Trophoblast cell (in vitro differentiated cells and primary cell): Measurements from ENCODE around the gene ILF3.

Experiments
- DNase-seq, 2 donors: peaks; one replicate each; pipeline ENCODE4 v3.0.0-alpha.2; 2016
- H2AFZ ChIP-seq: 2 replicates; pipeline ENCODE4 v1.6.1; 2013; ENCODE audit warnings: low read length, moderate library complexity, mild to moderate bottlenecking; ENCODE audit not compliant: insufficient read depth, poor library complexity
- H2AK5ac ChIP-seq: 2 replicates; pipeline ENCODE4 v1.6.1; 2013; ENCODE audit warnings: mild to moderate bottlenecking, low read length
- H2BK120ac ChIP-seq: 2 replicates; pipeline ENCODE4 v1.6.1; 2013; ENCODE audit warnings: low read length, mild to moderate bottlenecking, moderate library complexity; ENCODE audit not compliant: insufficient read depth, poor library complexity
- H2BK12ac ChIP-seq: 2 replicates; pipeline ENCODE4 v1.6.1; 2013; ENCODE audit warnings: mild to moderate bottlenecking, low read length, moderate library complexity
- H2BK5ac ChIP-seq: 2 replicates; pipeline ENCODE4 v1.6.1; 2013; ENCODE audit warnings: low read length, low read depth, moderate library complexity, mild to moderate bottlenecking; ENCODE audit not compliant: poor library complexity
- H3K14ac ChIP-seq: 2 replicates; pipeline ENCODE4 v1.6.1; 2013; ENCODE audit warnings: mild to moderate bottlenecking, low read length
- H3K18ac ChIP-seq: 2 replicates; pipeline ENCODE4 v1.6.1; 2013; ENCODE audit warnings: mild to moderate bottlenecking, low read length
- H3K23ac ChIP-seq: 2 replicates; pipeline ENCODE4 v1.6.1; 2013; ENCODE audit warnings: low read length
- H3K27ac ChIP-seq: 2 replicates; pipeline ENCODE4 v1.5.1; 2013; ENCODE audit warnings: low read depth, mild to moderate bottlenecking, inconsistent platforms, low read length, moderate library complexity
- H3K27me3 ChIP-seq: 2 replicates; pipeline ENCODE4 v1.6.1; 2013; ENCODE audit warnings: inconsistent platforms, mild to moderate bottlenecking, low read length, moderate library complexity; ENCODE audit not compliant: insufficient read depth
- H3K36me3 ChIP-seq, 2 experiments: 1 replicate in 1 of 2; 2 replicates in 1 of 2; pipeline ENCODE4 v1.6.1; 2013; ENCODE audit warnings: low read length in 2 of 2, mild to moderate bottlenecking in 2 of 2, moderate library complexity in 1 of 2; ENCODE audit not compliant: insufficient read depth in 2 of 2, control insufficient read depth in 1 of 2
- H3K4ac ChIP-seq: 2 replicates; pipeline ENCODE4 v1.6.1; 2013; ENCODE audit warnings: low read depth, mild to moderate bottlenecking, low read length, moderate library complexity
- H3K4me1 ChIP-seq, 2 experiments: 1 replicate in 1 of 2; 2 replicates in 1 of 2; pipeline ENCODE4 v1.6.1; 2013; ENCODE audit warnings: low read length in 2 of 2, mild to moderate bottlenecking in 2 of 2, moderate library complexity in 1 of 2; ENCODE audit not compliant: insufficient read depth in 2 of 2, control insufficient read depth in 1 of 2
- H3K4me2 ChIP-seq: 2 replicates; pipeline ENCODE4 v1.6.1; 2013; ENCODE audit warnings: inconsistent platforms, mild to moderate bottlenecking, low read length, moderate library complexity
- H3K4me3 ChIP-seq: 2 replicates; pipeline ENCODE4 v1.5.1; 2013; ENCODE audit warnings: mild to moderate bottlenecking, low read depth, low read length, inconsistent platforms
- H3K79me1 ChIP-seq: one replicate; pipeline ENCODE4 v1.6.1; 2013; ENCODE audit warnings: low read length
- H3K79me2 ChIP-seq: 2 replicates; pipeline ENCODE4 v1.6.1; 2013; ENCODE audit warnings: low read length, mild to moderate bottlenecking; ENCODE audit not compliant: control insufficient read depth, insufficient read depth, poor library complexity
- H3K9ac ChIP-seq: 2 replicates; pipeline ENCODE4 v1.6.1; 2013; ENCODE audit warnings: mild to moderate bottlenecking, low read length
- H3K9me3 ChIP-seq: 2 replicates; pipeline ENCODE4 v1.6.1; 2013; ENCODE audit warnings: low read depth, mild to moderate bottlenecking, control low read depth, inconsistent platforms, low read length; ENCODE audit not compliant: insufficient read depth
- H4K12ac ChIP-seq: 2 replicates; pipeline ENCODE4 v1.6.1; 2013; ENCODE audit warnings: low read depth, mild to moderate bottlenecking, low read length, moderate library complexity
- H4K8ac ChIP-seq: 2 replicates; pipeline ENCODE4 v1.6.1; 2013; ENCODE audit warnings: low read depth, mild to moderate bottlenecking, low read length, moderate library complexity
- H4K91ac ChIP-seq: one replicate; pipeline ENCODE4 v1.6.1; 2013; ENCODE audit warnings: low read depth, mild to moderate bottlenecking, low read length, moderate library complexity
- WGBS: extraction: QIAGEN DNeasy Blood & Tissue Kit; methylation state at CpG from one replicate; pipeline ENCODE4 v1.1.7; 2013; ENCODE audit warnings: missing lambda C conversion rate; ENCODE audit not compliant: insufficient read length, insufficient coverage; ENCODE audit errors: extremely low coverage; 5-methylcytosine and 5-hydroxymethylcytosine counted together

Gene ILF3

DNA sequence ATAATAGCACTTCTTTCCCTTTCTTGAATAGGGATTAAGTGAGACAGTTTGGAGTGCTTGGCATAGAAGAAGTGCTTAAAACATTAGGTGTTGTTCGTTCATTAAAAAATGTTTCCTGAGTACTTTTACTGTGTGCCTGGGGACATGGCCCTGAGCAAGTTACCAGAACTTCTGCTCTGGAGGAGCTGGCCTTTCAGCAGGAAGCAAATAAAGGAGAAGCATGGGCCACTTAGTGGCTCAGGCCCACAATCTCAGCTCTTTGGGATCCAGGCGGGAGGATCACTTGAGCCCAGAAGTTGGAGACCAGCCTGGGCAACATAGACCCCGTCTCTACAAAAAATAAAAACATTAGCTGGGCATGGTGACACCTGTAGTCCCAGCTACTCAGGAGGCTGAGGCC is 69.4 kb downstream of the ILF3 start:
- Histone ChIP-seq H4K8ac (no peak overlapping the region), H4K91ac (no peak overlapping the region), H3K4me3 (no peak overlapping the region), H3K14ac (no peak overlapping the region), H3K4ac (peak overlapping the region; percentile 10), H2AFZ (no peak overlapping the region), H3K27ac (no peak overlapping the region), H3K36me3 (peaks cover 10 to 13% of the 10 kb centered on the region in 2 experiments), H3K4me2 (no peak overlapping the region), H3K4me1 (peaks cover 6 to 19% of the 10 kb centered on the region in 2 experiments), H3K23ac (no peak overlapping the region), H3K27me3 (no peaks in the 10 kb centered on the region), H3K9me3 (peaks cover 2% of the 10 kb centered on the region), H3K79me1 (peaks cover 3% of the 10 kb centered on the region), H2AK5ac (no peak overlapping the region), H2BK12ac (no peak overlapping the region), H3K79me2 (peaks cover 38% of the 10 kb centered on the region), H3K18ac (no peak overlapping the region), H2BK5ac (no peak overlapping the region), H2BK120ac (no peak overlapping the region), H3K9ac (no peak overlapping the region), H4K12ac (no peak overlapping the region)
- no CpG with 5 or more reads among the region's 3 CpGs for WGBS
- peak in 1 of 2 donors; percentile 58 for DNase-seq

DNA sequence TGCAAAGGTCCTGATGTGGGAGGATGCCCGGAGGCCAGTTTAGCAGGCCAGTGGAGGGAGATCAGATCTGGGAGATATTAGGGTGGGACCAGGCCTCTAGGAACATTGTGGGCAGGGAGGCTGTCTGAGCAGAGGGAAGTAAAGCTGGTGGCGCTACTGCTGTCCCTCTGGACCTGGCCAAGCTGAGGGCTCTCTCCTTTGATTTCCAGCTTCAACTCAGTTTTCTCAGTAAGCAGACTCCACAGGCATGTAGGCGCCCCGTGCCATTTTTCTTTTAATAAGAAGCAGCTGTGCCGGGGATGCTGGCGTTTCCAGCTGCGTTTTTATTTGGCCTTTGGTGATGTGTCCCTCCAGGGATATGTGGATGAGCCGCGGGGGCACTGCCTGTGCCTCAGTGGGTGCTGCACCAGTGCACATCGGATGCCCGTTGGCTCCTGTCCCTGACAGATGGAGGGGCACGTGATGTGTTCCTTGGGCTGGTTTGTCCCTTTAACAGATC is 70.5 kb downstream of the ILF3 start:
- no peak overlapping the region for H3K9ac ChIP-seq
- H2AK5ac ChIP-seq: no peak overlapping the region
- no peak overlapping the region for H3K23ac ChIP-seq
- WGBS: no CpG with 5 or more reads among the region's 12 CpGs
- DNase-seq: peak; percentile 84 to 86
- peaks cover 10 to 17% of the 10 kb centered on the region in 2 experiments for H3K36me3 ChIP-seq
- H2BK120ac ChIP-seq: no peak overlapping the region
- peaks cover 6 to 10% of the 10 kb centered on the region in 2 experiments for H3K4me1 ChIP-seq
- H3K18ac ChIP-seq: no peak overlapping the region
- H3K4ac ChIP-seq: peak overlapping the region; percentile 34
- H3K79me2 ChIP-seq: peaks cover 33% of the 10 kb centered on the region
- H4K8ac ChIP-seq: no peak overlapping the region
- H3K4me3 ChIP-seq: no peak overlapping the region
- no peaks in the 10 kb centered on the region for H3K79me1 ChIP-seq
- no peak overlapping the region for H2AFZ ChIP-seq
- no peak overlapping the region for H4K12ac ChIP-seq
- H2BK5ac ChIP-seq: no peak overlapping the region
- H2BK12ac ChIP-seq: no peak overlapping the region
- no peak overlapping the region for H3K27ac ChIP-seq
- H3K4me2 ChIP-seq: no peak overlapping the region
- H3K14ac ChIP-seq: no peak overlapping the region
- H3K9me3 ChIP-seq: peaks cover 2% of the 10 kb centered on the region
- H4K91ac ChIP-seq: no peak overlapping the region
- H3K27me3 ChIP-seq: no peaks in the 10 kb centered on the region

DNA sequence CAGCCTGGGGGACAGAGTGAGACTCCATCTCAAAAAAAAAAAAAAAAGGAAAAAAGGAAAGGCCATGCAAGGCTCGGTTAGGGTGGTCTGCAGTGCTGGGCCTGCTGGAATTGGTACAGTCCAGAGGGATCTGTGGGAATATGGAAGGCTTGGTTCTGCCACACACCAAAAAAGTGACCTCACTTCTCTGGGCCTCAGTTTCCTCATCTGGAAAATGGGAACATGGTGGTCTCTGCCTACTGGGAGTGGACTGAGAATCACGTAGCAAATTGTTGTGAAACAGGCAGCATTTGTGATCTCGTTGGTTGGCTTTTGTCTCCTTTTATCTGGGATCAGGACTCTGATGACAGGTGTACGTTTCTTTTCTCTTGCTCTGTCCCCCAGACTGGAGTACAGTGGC is 71.3 kb downstream of the ILF3 start:
- WGBS: no CpG with 5 or more reads among the region's 4 CpGs
- H3K79me1 ChIP-seq: no peaks in the 10 kb centered on the region
- H3K4me1 ChIP-seq: peaks cover 6 to 8% of the 10 kb centered on the region in 2 experiments
- no peak overlapping the region for H3K9ac ChIP-seq
- H3K14ac ChIP-seq: no peak overlapping the region
- no peak overlapping the region for H2BK12ac ChIP-seq
- no peak overlapping the region for H4K8ac ChIP-seq
- H2BK5ac ChIP-seq: no peak overlapping the region
- H3K9me3 ChIP-seq: no peaks in the 10 kb centered on the region
- no peak overlapping the region for H3K4me2 ChIP-seq
- H2BK120ac ChIP-seq: no peak overlapping the region
- peaks cover 9 to 16% of the 10 kb centered on the region in 2 experiments for H3K36me3 ChIP-seq
- no peak overlapping the region for H3K23ac ChIP-seq
- H4K91ac ChIP-seq: no peak overlapping the region
- H3K4ac ChIP-seq: peak overlapping the region; percentile 77
- H3K27ac ChIP-seq: no peak overlapping the region
- no peak overlapping the region for H3K18ac ChIP-seq
- DNase-seq: no peak
- no peak overlapping the region for H2AFZ ChIP-seq
- H3K27me3 ChIP-seq: no peaks in the 10 kb centered on the region
- H4K12ac ChIP-seq: no peak overlapping the region
- H3K79me2 ChIP-seq: peaks cover 32% of the 10 kb centered on the region
- no peak overlapping the region for H2AK5ac ChIP-seq
- no peak overlapping the region for H3K4me3 ChIP-seq

DNA sequence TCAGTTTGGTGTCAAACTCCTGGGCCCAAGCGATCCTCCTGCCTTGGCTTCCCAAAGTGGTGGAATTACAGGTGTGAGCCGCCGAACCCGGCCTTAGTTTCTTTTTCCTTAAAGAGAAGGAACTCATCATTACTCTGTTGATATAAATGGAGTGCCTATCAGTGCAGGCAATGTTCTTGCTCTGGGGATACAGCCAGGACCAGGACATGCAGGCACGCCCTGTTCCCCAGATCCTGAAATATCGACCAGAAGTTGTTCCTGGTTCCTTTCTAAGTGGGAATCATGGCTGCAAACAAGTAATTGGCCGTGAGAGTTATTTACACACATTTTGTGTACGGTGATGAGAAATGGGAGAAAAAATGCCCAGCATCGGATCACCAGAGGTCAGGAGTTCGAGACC is 72.1 kb downstream of the ILF3 start:
- Histone ChIP-seq H2AFZ (no peak overlapping the region), H3K23ac (no peak overlapping the region), H3K14ac (no peak overlapping the region), H2BK120ac (no peak overlapping the region), H3K36me3 (peaks cover 8 to 12% of the 10 kb centered on the region in 2 experiments), H4K91ac (no peak overlapping the region), H4K8ac (no peak overlapping the region), H3K79me1 (peaks cover 5% of the 10 kb centered on the region), H3K4me3 (no peak overlapping the region), H2BK5ac (no peak overlapping the region), H3K27me3 (no peaks in the 10 kb centered on the region), H3K9me3 (no peaks in the 10 kb centered on the region), H3K9ac (no peak overlapping the region), H2AK5ac (no peak overlapping the region), H3K4ac (peak overlapping the region; percentile 65), H2BK12ac (no peak overlapping the region), H3K4me2 (no peak overlapping the region), H3K27ac (no peak overlapping the region), H3K79me2 (peaks cover 36% of the 10 kb centered on the region), H3K4me1 (peaks cover 13 to 15% of the 10 kb centered on the region in 2 experiments), H4K12ac (no peak overlapping the region), H3K18ac (no peak overlapping the region)
- WGBS: no CpG with 5 or more reads among the region's 10 CpGs
- no peak for DNase-seq
